ENCODE measurements around the gene RIPK3.
"Not testable (repeated sequence)": the region's sequence is repeated elsewhere in the genome, so short reads cannot be mapped to it uniquely, and the experiment has no call there.

RIPK3 gene

DNA sequence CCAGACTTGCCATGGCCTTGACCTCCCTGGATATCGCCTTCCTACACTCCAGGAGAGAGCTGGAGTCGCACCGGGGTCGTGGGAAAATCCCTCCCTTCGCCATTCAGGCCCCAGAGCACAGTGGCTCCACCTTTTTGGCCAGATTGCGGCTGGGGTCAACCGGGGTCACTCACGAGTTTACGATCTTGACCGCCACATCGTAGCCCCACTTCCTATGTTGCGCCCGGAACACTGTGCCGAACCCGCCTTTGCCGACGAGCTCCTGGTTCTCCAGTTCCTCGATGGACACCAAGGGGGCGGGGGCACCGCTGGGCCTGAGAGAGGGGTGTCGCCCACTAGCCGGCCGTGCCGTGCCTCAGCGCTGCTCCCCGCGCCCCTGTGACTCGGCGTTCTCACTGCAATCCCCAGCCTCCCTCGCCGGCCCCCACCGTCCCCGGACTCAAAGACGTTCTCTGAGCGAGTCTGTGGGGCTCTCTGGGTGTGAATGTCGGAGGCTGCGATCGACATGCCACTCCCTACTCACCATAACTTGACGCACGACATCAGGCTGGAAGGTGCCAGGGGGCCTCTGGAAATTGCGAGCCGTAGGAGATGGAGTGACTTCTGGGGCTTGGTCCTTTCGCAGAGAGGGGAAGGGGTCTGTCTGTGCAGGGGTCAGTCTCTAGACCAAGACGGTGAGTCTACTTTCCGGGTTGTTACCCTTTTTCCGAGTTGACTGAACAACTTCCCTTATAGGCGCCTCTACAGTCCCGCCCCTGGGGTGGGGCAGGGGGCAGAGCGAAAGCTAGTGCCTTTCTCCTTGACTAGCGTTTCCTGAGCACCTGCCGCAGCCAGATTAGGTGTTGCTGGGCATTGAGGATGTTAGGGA is at the start of gene RIPK3:
Gene RIPK3, minus strand, starts transcription at position 708 of the 868 bp plus-strand sequence. Its CDS starts 165 bp downstream, at position 543.
- DNase-seq, result no peak

DNA sequence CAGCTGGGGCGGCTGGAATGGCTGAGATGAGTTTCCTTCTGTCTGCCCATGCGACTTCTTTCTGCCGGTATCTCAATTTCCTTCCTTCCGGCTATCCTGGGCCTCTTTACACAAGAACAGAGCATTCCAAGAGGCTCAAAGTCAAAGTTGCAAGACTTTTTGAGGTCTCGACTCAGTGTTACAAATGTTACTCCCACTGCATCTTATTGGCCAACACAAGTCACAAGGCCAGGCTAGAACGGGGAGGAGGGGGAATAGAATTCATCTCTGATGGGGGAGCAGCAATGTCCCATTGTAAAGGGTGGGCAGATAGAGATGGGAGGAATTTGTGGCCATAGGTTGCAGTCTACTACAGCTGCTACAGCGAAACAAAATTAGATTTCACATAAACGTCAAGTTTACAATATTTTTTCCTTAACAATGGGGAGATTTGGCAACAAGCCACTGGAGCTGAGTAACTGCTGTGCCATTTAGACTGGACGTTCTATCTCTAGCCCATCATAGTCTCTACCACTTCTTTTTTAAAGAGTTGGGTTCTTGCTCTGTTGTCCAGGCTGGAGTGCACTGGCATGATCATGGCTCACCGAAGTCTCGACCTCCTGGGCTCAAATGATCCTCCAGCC is 49.5 kb upstream of the RIPK3 start:
- no peak for DNase-seq

DNA sequence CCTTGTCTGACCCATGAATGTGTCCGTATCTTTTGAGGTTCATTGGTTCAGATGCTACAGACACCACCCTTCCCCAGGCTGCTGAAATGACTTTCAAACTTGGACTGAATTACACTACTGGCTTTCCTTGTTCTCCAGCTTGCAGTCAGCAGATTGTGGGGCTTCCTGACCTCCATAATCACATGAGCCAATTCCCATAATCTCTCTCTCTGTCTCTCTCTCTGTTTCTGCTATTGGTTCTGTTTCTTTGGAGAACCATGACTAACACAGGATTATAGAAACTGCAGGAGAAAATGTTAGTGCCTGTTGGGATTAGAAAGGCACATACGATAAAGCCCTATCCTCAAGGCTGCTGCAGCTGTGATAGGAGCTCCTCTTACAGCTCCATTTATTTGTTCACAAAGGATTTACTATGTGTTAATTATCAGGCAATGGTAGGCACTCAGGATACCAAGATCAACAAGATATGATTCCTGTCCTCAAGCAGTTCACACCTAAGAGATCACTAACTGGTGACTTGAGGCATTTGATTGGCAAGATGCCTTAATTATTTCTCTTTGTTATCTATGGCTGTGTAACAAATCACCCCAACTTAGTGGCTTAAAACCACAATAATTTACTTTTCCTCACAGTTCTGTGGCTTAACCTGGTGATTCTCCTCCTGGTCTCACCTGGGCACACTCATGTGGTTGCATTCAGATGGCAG is 48.8 kb upstream of the RIPK3 start:
- DNase-seq, result no peak

DNA sequence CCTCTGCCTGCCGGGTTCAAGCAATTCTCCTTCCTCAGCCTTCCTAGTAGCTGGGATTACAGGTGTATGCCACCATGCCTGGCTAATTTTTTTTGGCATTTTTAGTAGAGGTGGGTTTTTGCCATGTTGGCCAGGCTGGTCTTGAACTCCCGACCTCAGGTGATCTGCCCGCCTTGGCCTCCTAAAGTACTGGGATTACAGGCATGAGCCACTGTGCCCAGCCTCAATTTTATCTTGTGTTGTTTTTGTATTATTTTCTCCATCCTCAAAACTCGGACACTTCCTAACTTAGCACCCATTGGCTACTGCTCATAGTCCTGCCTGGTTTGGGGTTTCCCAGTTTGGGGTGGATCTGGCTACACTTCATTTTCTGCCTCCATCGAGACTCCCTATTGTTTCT is 47.8 kb upstream of the RIPK3 start:
- DNase-seq, result not testable (repeated sequence)

DNA sequence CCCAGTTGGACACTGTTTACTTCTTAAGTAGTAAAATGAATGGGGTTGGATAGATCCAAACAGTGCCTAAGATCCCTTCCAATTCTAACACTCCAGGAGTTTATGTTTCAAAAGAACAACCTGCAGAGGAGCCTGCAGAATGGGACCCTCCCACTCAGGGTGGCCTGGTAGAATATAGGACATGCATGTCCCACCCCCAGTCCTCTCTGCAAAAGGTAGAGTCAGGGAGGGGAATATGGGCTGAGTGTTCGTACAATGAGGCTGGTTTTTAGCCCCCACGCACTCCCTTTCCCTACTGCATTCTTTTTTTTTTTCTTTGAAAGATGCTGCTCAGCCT is 47.2 kb upstream of the RIPK3 start:
- no peak for DNase-seq

DNA sequence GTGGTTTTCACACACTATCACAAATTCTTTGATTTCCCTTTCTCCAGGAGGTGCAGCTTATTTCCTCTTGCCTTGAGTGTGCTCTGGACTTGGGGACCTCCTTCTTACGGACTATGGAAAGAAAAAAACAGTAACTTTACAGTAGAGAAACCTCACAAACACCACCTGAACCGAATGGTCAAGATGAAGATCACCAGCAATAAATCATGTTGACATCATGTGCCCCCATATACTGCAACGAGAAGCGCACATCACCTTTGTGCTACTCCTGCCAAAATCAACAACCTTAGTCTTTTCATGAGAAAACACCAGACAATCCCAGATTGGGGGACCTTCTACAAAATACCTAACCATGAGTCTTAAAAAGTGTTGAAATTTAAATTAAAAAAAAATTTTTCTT is 45.7 kb upstream of the RIPK3 start:
- no peak for DNase-seq

DNA sequence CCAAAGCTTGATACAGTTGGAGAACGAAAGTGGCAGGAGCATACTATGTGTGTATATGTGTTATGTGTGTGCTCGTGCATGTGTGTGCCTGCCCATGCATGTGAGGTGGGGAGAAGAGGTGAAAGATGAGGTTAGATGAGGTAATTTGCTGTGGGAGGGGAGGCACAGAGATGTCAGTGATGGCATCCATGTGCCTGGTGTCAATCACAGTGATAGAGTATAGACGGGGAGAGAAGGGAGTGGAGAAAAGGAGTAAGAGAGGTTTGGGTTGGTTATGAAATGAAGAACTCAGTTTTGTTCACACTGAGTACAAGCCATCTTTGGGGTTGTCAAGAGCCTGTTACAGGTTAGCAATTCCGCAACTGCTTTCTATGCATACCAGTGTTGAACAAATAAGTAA is 44.4 kb upstream of the RIPK3 start:
- no peak for DNase-seq

DNA sequence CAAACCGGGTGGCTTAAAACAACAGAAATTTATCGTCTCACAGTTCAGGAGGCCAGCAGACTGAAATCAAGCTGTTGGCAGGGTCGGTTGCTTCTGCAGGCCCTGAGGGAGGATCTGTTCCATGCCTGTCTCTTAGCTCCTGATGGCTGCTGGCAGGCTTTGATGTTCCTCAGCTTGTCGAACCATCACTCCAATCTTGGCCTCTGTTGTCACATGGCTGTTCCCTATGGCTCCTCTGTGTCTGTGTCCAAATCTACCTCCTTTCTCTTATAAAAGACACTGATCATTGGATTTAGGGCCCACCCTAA is 42.2 kb upstream of the RIPK3 start:
- DNase-seq, result no peak

DNA sequence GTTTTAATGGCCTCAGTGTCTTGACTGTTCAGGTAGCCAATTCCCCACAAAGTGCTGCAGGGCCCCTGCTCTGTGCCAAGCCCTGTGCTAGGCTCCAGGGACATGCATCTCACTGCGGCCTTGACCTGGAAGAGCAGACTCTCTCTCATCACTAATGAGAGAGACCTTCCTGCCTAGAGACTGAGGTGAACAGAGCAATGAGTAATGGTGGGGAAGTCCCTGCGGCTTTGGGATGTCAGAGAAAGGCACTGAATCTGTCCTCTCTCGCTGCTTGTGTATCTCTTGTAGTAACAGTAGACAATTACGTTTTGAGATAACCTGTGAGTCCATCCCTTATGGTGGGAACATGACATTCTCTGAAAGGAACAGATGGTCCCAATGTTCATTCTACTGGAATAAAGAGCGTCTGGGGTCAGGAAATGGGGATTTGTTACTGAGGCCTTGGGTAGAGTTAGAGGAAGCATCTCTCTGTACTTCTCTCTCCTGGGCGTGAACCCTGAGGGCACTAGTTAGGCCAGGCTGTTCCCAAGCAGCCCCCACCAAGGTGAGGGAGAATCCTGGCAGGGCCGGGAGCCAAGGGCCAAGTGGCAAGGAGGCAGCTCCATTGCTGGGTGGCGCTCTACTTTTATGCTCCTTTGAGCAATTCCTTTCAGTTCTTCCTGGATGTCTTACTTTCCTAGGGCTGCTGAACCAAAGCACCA is 41.7 kb upstream of the RIPK3 start:
- DNase-seq, result no peak

DNA sequence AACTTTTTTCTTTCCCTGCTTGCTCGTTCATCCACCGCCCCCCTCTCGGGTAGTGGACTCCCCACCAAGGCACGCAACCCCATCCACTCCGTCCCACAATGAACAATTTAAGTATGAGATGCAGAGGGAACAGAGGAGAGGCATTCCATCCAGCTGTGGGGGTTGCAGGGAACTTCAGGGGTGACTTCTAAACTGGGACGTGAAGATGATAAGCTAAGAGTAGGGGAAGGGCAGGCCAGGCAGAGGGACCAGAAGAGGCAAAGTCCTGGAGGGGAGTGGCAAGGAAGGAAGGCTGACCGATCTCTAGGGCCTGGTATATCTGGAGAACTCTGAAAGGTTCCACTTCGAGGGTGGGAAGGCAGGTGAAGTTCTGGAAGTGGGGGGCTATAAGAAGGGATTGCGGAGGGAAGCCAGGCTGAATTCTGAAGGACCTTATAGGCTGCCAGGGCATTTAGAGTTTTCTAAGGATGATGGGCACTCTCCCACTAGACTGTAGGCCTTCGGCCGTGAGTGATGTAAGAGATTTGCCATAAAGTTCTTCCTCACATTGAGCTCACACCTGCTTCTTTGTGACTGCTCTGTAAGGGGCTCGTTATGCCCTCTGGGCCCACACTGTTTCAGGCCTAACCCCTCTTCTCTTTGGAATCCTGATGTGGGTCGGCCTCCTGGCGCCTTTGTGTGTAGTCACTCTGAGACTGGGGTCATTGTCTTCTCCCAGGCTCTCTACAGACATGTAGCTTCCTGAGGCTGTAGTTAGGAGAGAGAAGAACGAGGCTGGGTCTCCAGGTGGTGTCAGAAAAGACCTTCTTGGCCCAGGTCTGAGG is 40.3 kb upstream of the RIPK3 start:
- no peak for DNase-seq

DNA sequence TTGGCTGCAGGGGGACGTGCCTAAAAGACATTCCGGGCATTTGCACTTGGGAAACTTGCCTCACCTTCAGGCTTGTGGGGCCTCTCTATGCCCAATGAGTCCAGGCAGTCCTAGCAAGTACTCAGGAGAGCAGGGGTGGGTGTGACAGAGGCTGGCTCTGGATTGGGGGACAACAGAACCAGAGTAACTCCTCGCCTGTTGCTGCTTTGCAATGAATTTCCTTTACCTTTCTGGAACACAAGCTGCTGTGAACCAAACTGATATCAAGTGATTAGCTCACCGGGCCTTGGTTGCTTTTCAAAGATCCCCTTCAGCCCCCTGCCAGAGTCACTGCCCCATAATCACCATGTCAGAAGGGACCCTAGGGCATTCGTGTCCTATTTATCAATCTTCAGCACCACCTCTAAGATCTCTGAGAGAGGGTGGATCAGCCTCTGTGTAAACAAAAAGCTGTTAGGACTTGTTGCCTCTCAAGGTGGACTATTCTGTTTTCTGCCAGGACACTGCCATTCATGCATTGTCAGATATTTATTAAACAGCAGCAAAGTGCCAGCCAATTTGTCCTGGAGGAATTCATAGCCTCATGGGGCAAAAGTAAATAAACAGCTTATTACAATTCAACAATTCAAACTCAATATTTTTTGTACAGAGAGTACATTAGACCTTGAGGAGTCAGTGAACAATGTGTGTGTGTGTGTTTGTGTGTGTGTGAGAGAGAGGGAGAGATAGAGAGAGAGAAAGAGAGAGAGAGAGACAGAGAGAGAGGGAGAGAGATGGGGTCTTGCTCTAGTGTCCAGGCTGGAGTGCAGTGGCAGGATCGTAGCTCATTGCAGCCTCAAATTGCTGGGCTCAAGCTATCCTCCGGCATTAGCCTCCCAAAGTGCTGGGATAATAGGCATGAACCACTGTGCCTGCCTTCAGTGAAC is 39.5 kb upstream of the RIPK3 start:
- DNase-seq, result no peak

DNA sequence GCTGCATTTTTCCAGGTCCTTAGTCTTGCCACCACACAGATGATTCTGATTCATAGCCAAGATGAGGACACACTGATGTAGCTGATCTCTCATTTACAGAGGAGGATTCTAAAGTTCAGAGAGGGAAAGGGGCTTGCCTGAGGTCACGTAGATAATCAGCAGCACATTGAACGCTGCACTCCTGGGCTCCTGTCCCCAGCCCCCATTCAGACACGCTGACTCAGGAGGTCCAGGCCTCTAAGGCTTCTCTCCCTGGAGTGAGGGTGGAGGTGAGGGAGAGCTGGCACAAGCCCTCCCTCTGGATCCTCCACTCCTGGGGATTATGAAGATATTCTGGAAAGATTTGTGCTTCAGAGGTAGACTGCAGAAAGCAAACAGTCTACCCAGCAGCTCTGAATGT is 38.5 kb upstream of the RIPK3 start:
- DNase-seq, result no peak

DNA sequence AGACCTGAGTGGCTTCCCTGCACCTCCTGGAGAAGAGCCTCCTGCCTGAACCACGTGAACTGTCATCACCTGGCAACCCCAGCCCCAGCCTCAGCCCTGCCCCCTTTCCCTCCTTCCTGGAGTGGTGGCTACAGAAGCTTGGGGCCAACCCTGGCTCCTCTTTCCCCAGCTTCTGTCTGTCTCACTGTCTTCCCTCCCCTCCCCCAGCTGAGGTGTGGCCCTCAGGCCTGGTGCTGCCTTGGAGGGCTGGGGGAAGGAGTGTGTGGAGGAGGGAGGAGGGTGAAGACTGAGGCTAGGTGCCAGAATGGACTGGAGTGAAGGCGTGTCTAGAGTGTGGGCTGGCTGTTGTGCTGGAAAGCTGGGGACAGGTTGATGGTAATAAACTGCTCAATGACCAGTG is 37.9 kb upstream of the RIPK3 start:
- no peak for DNase-seq

DNA sequence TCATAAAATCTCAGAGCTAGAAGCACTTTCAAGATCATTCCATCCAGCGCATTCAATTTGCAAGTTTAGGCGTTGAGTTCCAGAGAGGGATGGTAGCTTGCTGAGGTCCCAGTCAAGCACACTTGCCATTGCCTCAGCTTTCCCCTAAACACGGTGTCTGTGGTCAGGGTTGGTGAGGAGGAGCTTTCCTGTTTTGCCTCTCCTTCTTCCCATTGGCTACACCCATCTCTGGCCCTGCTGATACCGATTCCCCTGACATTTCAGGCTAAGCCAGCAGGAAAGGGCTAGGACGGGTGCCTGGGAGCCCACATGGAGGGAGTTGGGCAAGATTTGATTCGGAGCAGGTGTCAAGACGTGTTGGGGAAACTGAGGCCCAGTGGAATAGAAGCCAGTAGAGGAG is 37.3 kb upstream of the RIPK3 start:
- no peak for DNase-seq

DNA sequence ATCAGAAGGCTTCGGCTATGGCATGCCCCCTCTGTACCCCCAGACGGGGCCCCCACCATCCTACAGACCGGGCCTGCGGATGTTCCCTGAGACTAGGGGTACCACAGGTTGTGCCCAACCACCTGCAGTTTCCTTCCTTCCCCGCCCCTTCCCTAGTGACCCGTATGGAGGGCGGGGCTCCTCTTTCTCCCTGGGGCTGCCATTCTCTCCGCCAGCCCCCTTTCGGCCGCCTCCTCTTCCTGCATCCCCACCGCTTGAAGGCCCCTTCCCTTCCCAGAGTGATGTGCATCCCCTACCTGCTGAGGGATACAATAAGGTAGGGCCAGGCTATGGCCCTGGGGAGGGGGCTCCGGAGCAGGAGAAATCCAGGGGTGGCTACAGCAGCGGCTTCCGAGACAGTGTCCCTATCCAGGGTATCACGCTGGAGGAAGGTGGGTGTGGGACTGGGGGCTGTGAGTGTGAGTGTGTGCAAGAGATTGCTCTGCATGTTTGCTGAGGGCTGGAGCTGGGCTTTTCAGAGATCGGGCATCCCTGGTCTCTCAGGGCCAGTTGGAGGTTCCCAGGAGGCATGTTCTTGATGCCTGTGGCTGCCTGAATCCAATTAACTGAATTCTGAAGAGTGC is 36.8 kb upstream of the RIPK3 start:
- DNase-seq, result no peak

DNA sequence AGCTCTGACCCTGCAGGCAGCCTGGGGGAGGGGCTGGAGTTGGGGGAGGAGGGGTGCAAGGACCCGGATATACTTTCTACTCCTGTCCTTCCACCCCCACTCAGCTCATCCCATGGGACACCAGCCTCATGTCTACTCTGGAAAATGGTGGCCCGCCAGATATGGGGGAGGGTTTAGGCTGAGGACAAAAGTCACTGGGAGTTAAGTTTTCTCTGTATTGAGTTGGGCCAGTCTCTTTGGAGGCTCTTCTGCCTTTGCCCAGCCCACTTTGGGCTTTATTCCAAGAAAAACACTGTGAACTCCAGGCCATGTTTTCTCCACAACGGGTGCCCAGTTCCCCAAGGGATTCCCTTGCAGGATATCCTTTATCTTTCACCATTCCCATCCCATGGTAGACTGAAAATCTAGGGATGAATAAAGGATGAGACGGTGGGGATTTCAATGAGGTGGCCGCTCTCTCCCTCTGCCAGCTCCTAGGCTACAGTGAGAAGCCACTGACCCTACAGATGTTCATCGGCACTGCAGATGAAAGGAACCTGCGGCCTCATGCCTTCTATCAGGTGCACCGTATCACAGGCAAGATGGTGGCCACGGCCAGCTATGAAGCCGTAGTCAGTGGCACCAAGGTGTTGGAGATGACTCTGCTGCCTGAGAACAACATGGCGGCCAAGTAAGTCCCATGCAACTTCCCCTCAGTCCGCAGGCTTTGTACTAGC is 33.1 kb upstream of the RIPK3 start:
- DNase-seq, result no peak

DNA sequence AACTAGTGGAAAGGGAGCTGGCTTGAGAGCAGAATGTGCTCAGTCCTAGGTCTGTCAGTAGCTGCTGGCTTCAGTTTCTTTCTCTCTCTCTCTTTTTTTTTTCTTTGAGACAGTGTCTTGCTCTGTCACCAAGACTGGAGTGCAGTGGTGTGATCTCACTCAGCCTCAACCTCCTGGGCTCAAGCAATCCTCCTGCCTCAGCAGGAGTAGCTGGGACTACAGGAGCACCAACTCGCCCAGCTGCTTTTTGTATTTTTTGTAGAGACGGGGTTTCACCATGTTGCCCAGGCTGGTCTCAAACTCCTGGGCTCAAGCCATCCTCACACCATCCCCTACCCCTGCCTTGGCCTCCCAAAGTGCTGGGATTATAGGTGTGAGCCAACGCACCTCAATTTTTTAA is 31.8 kb upstream of the RIPK3 start:
- not testable (repeated sequence) for DNase-seq

DNA sequence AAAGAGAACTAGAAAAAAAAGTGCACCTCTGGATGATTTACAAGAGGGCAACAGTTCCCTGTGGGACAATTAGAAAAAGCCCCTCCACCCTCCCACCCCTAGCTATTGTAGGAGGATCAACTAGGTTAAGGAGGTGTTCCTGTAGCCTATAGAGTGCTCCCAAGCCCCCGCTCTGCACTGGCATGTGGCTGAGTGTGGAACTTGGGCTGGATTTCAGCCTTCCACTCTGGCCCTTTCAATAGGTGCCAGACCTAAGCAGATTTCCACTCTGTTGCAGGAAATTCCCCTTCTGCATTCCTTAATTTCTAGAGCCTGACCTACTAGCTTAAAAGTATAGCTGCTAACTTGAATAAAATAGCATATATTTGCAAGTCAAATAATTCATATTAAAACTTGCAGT is 31.0 kb upstream of the RIPK3 start:
- peak; percentile 52 for DNase-seq

DNA sequence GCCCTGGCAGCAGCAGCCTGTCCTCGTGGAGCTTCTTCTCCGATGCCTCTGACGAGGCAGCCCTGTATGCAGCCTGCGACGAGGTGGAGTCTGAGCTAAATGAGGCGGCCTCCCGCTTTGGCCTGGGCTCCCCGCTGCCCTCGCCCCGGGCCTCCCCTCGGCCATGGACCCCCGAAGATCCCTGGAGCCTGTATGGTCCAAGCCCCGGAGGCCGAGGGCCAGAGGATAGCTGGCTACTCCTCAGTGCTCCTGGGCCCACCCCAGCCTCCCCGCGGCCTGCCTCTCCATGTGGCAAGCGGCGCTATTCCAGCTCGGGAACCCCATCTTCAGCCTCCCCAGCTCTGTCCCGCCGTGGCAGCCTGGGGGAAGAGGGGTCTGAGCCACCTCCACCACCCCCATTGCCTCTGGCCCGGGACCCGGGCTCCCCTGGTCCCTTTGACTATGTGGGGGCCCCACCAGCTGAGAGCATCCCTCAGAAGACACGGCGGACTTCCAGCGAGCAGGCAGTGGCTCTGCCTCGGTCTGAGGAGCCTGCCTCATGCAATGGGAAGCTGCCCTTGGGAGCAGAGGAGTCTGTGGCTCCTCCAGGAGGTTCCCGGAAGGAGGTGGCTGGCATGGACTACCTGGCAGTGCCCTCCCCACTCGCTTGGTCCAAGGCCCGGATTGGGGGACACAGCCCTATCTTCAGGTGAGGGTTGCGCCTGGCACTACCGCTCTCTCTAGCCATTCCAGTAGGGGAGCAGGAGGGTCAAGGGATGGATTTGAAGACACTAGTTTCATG is 30.3 kb upstream of the RIPK3 start:
- no peak for DNase-seq

DNA sequence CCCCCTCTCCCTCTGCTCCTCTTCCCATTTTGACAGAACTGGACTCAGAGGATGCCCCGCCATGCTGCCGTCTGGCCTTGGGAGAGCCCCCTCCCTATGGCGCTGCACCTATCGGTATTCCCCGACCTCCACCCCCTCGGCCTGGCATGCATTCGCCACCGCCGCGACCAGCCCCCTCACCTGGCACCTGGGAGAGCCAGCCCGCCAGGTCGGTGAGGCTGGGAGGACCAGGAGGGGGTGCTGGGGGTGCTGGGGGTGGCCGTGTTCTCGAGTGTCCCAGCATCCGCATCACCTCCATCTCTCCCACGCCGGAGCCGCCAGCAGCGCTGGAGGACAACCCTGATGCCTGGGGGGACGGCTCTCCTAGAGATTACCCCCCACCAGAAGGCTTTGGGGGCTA is 29.7 kb upstream of the RIPK3 start:
- DNase-seq, result peak; percentile 56

Measured in left hindlimb (tissue), 1 donor.